ENCODE measurements around the gene SYT12. TPM values are rescaled to one million over a fixed set of nuclear protein-coding genes. Genes with fewer than 3 reads are reported as not detected.

The SYT12 gene
- total RNA-seq, 4 donors from 2014 or later, result 0.13 TPM; not detected in 3

- intact Hi-C loops (cut with DNase I), result no loop called here
- Histone ChIP-seq H3K27me3 (peaks cover 0 to 16% (median 0%) of the 10 kb centered on the region in 4 donors), H3K36me3 (no peaks in the 10 kb centered on the region), H3K27ac (replicated peaks in 1 of 4) (no peak overlapping the region), H3K4me3 (no peak overlapping the region), H3K9me3 (peaks cover 0 to 8% (median 5%) of the 10 kb centered on the region in 4 donors), H3K4me1 (peaks cover 9 to 17% (median 11%) of the 10 kb centered on the region in 4 donors)
- WGBS, result 92% methylated on average over 2 of the region's 2 CpGs
- no peak for TF ChIP-seq EP300 (IDR thresholded peaks at IDR 0.05)
- no peak for TF ChIP-seq CTCF (IDR thresholded peaks at IDR 0.05)
- no peak for TF ChIP-seq POLR2A (IDR thresholded peaks at IDR 0.05; ENCODE audit: low read depth)
- no peak for TF ChIP-seq POLR2AphosphoS5 (IDR thresholded peaks at IDR 0.05)
- DNase-seq (ENCODE audit: extremely low spot score), result no peak
These were observed 43.5 kb upstream of the SYT12 start for GRCh38 chr11:66979336-66979980.

- no peak overlapping the region for H3K27ac ChIP-seq (replicated peaks in 1 of 4)
- no peaks in the 10 kb centered on the region for H3K36me3 ChIP-seq
- no peak overlapping the region for H3K4me3 ChIP-seq
- H3K27me3 ChIP-seq, result no peaks in the 10 kb centered on the region
- DNase-seq (ENCODE audit: extremely low spot score), result no peak
- WGBS, result 15% methylated on average over 9 of the region's 9 CpGs
- peaks cover 0 to 8% (median 5%) of the 10 kb centered on the region in 4 donors for H3K9me3 ChIP-seq
- intact Hi-C loops (cut with DNase I), result no loop called here
- peaks cover 15 to 29% (median 19%) of the 10 kb centered on the region in 4 donors for H3K4me1 ChIP-seq
- no peak for TF ChIP-seq POLR2A (IDR thresholded peaks at IDR 0.05; ENCODE audit: low read depth)
- TF ChIP-seq EP300 (IDR thresholded peaks at IDR 0.05), result no peak
- peak in 1 of 2 donors; percentile 24 for TF ChIP-seq POLR2AphosphoS5 (IDR thresholded peaks at IDR 0.05)
- TF ChIP-seq CTCF (IDR thresholded peaks at IDR 0.05), result no peak
These were observed 40.9 kb upstream of the SYT12 start for GRCh38 chr11:66981976-66982578.

- TF ChIP-seq CTCF (IDR thresholded peaks at IDR 0.05), result no peak
- no peak for TF ChIP-seq EP300 (IDR thresholded peaks at IDR 0.05)
- TF ChIP-seq POLR2AphosphoS5 (IDR thresholded peaks at IDR 0.05), result no peak
- no peak for TF ChIP-seq POLR2A (IDR thresholded peaks at IDR 0.05; ENCODE audit: low read depth)
- intact Hi-C loops (cut with DNase I), result no loop called here
- Histone ChIP-seq H3K4me3 (no peak overlapping the region), H3K27ac (replicated peaks in 1 of 4) (no peak overlapping the region), H3K9me3 (peaks cover 0 to 8% (median 5%) of the 10 kb centered on the region in 4 donors), H3K27me3 (no peaks in the 10 kb centered on the region), H3K36me3 (no peaks in the 10 kb centered on the region), H3K4me1 (peaks cover 15 to 29% (median 19%) of the 10 kb centered on the region in 4 donors)
- DNase-seq (ENCODE audit: extremely low spot score), result no peak
- WGBS, result 81% methylated on average over 5 of the region's 5 CpGs
These were observed 39.5 kb upstream of the SYT12 start for GRCh38 chr11:66983275-66983924.

- H3K27ac ChIP-seq (replicated peaks in 1 of 4), result no peak overlapping the region
- H3K27me3 ChIP-seq, result no peaks in the 10 kb centered on the region
- intact Hi-C loops (cut with DNase I), result no loop called here
- no peaks in the 10 kb centered on the region for H3K36me3 ChIP-seq
- peaks cover 15 to 29% (median 19%) of the 10 kb centered on the region in 4 donors for H3K4me1 ChIP-seq
- DNase-seq (ENCODE audit: extremely low spot score), result no peak
- 79% methylated on average over 6 of the region's 8 CpGs for WGBS
- H3K9me3 ChIP-seq, result no peaks in the 10 kb centered on the region
- TF ChIP-seq CTCF (IDR thresholded peaks at IDR 0.05) (no peak), POLR2AphosphoS5 (IDR thresholded peaks at IDR 0.05) (no peak), POLR2A (IDR thresholded peaks at IDR 0.05; ENCODE audit: low read depth) (no peak), EP300 (IDR thresholded peaks at IDR 0.05) (no peak)
- no peak overlapping the region for H3K4me3 ChIP-seq
These were observed 37.3 kb upstream of the SYT12 start for GRCh38 chr11:66985508-66986177.
